Airway epithelial cell (primary cell): ENCODE results near the gene ORC5. TPM values are rescaled to one million over a fixed set of nuclear protein-coding genes. Genes with fewer than 3 reads are reported as not detected.

Source experiments
- total RNA-seq: library from RNA; depleted of rRNA; stranded (reverse); fragments of >200 nt; gene quantifications from 2 replicates; pipeline ENCODE4 v1.2.3, GENCODE V29; 2015

Gene ORC5
- total RNA-seq, result 29.2 and 30.6 TPM in 2 replicates

DNA sequence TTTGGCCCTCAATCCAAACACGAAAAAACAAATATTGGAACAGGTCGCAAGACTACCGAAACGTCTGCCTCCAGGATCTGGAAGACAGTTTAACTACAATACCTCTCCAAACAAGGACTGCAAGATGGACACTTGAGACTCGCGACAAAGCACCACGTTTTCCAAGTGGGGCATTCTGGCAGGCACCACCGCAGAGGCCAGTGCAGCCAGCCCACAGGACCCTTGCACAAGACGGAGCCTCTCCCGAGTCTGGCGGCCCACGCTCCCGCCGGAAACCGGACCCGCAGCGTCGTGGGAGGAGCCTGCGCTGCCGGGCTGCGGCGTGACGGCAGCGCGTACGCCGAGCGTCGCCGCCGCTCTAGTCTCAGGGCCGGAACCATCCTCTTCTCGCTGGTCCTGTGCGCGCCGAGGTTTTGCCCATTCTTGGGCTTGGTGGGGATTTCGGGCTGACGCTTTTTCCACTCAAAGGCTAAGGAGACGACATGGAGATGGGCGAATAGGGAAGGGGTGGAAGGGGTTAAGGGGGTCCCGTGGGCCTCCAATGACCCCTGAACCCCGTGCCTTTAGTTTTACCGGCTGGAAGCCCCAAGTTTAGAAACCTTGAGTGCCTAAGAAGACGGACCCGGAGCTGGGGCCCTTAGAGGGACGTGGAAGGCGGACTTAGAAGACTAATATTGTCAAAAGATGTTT, at the start of gene ORC5:
TSS of gene ORC5 (minus strand) at position 283 of the 690 bp plus-strand sequence. CDS start at position 174, 109 bp downstream.

Other genes with a start within 250 kb of the ORC5 start
- gene RELN, start 218.4 kb downstream of the ORC5 start, total RNA-seq, result not detected in 2 replicates
- not detected in 2 replicates for gene LHFPL3, start 120.6 kb upstream of the ORC5 start, total RNA-seq